Limb (tissue), 2 donors: ENCODE measurements around the gene DUSP9.

Experiments used
- DNase-seq, 2 donors: peaks; one replicate each; pipeline ENCODE4 v3.0.0-alpha.2; 2016; ENCODE audit errors: extremely low spot score in 2 of 2

Gene DUSP9

GRCh38 chrX:153635788-153636668 is 11.0 kb upstream of the DUSP9 start:
- DNase-seq, result no peak

GRCh38 chrX:153636716-153637115 is 10.3 kb upstream of the DUSP9 start:
- no peak for DNase-seq

GRCh38 chrX:153637121-153638040 is 9.6 kb upstream of the DUSP9 start:
- DNase-seq, result no peak

- no peak for DNase-seq
Measured at GRCh38 chrX:153638041-153638371, 9.0 kb upstream of the DUSP9 start.

GRCh38 chrX:153638436-153639176 is 8.4 kb upstream of the DUSP9 start:
- DNase-seq, result no peak

- DNase-seq, result no peak
Measured at GRCh38 chrX:153639177-153640044, 7.6 kb upstream of the DUSP9 start.

GRCh38 chrX:153640045-153640686 is 6.8 kb upstream of the DUSP9 start:
- DNase-seq, result no peak

- no peak for DNase-seq
Measured at GRCh38 chrX:153640736-153641575, 6.0 kb upstream of the DUSP9 start.

- no peak for DNase-seq
Measured at GRCh38 chrX:153641627-153642026, 5.4 kb upstream of the DUSP9 start.

- peak in 1 of 2 donors; percentile 37 for DNase-seq
Measured at GRCh38 chrX:153642051-153642654, 4.8 kb upstream of the DUSP9 start.

- no peak for DNase-seq
Measured at GRCh38 chrX:153642655-153643430, 4.2 kb upstream of the DUSP9 start.

GRCh38 chrX:153643431-153644351 is 3.3 kb upstream of the DUSP9 start:
- DNase-seq, result peak in 1 of 2 donors; percentile 44

- DNase-seq, result no peak
Measured at GRCh38 chrX:153644356-153645125, 2.5 kb upstream of the DUSP9 start.

GRCh38 chrX:153645151-153645550 is 1.9 kb upstream of the DUSP9 start:
- DNase-seq, result no peak

GRCh38 chrX:153645921-153646488 is 998 bp upstream of the DUSP9 start:
- no peak for DNase-seq
